T-helper 1 cell (primary cell): Measurements from ENCODE around the gene NDOR1.
A peak's percentile ranks its signal among the peaks of the same experiment; 100 is the strongest.

Experiments
- DNase-seq, 5 donors: peaks; one replicate each; pipeline ENCODE4 v3.0.0-alpha.2; 2012 to 2020

Gene NDOR1

GRCh38 chr9:137221506-137222111 is 16.1 kb downstream of the NDOR1 start:
- no peak for DNase-seq

DNA sequence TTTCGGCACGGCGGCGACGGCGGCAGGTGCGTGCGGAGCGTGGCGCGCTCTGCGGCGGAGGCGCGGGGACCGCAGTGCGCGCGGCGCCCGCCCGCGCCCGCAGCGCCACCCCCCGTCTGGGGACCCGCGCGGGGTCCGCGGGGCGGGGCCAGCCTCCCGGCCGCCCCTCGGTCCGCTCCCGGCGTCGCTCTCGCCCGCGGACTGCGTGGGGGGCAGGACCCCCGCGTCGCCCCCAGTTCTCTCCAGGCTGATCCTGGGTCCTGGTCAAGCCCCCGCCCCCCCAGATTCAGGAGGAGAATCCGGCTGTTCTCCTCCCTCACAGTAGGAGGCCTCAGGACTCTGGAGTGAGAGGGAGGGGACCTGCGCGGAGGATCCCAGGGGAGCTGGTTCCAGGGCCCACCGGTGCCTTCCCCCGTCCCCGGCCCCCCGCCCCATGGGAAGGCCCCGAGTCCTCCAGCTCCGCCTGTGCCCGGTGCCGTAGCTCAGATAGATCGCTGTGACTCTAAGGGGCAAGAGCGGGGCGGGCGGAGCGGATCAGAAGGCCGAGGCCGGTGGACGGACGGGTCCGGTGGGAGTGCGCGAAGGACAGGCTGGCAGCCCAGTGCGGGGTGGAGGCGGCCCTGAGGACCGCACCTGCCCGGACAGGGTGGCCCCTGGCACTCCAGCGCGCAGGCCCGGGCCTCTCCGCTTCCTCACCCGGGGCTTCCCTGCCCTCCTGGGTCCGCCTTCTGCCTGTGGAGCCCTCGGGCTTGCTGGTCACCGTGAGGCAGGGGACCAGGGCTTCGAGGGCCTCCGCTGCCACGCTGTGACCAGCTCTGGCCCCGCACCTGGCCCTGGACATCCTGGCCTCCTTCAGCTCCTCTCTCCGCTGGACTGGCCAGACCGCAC is 16.9 kb downstream of the NDOR1 start, which contains the start of gene RNF208:
Gene RNF208, minus strand, starts transcription at position 51 of the 888 bp plus-strand sequence. CDS start 1,028 bp downstream, outside the sequence.
- no peak for DNase-seq

- DNase-seq, result peak; percentile 95 to 99 (median 97)
Measured at GRCh38 chr9:137223078-137223970, 17.8 kb downstream of the NDOR1 start.

DNA sequence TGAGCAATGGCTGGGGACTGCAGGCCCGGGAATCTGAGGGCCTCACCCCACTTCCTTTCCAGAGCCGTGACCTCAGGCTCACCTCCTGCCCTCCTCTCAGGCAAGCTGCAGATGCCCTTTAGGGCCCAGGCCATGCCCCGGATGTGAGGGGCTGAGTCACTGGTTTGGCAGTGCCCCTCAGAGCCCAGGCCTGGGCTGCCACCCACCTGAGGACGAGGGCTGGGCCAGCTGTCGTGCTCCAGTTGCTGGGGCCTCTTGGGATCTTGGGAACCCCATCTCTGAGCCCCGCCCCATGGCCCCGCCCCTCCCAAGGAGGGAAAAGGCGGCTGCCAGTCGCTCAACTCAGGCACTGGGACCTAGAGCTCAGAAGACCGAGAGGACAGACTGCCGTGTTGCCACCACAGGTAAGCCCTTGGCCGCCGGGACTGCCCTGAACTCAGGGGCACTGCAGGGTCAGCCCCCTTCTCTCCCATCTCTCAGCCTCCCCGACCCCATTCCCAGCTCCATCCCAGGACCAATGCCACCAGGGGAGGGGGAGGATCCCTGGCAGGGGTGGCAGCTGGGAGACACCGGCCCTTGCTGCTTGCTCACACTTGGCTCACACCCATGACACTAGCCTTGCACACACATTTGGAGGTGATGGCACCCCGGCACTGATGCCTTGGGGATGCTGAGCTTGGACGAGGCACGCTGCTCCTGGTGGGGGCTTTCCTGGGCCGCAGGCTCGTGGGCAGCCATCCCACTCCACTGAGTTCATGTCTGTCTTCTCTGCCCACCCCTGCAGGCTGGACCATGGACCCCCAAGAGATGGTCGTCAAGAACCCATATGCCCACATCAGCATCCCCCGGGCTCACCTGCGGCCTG is 19.6 kb downstream of the NDOR1 start, which contains the start of gene CYSRT1:
Gene CYSRT1, plus strand, starts transcription at position 345 of the 865 bp plus-strand sequence. Its CDS starts 448 bp downstream, at position 793.
- no peak for DNase-seq

DNA sequence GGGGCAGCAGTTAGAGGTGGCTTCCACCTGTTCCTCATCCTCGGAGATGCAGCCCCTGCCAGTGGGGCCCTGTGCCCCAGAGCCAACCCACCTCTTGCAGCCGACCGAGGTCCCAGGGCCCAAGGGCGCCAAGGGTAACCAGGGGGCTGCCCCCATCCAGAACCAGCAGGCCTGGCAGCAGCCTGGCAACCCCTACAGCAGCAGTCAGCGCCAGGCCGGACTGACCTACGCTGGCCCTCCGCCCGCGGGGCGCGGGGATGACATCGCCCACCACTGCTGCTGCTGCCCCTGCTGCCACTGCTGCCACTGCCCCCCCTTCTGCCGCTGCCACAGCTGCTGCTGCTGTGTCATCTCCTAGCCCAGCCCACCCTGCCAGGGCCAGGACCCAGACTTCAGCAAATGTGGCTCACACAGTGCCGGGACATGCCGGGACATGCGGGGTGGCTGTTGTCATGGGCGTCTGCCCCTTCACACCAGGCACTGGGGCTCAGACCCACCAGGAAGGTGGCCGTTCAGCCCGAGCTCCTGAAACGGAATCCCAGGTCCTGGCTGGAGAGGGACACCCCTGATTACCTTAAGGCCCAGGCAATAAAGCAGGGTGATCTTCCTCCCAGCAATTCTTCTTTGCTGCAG is 20.3 kb downstream of the NDOR1 start:
- DNase-seq, result no peak

DNA sequence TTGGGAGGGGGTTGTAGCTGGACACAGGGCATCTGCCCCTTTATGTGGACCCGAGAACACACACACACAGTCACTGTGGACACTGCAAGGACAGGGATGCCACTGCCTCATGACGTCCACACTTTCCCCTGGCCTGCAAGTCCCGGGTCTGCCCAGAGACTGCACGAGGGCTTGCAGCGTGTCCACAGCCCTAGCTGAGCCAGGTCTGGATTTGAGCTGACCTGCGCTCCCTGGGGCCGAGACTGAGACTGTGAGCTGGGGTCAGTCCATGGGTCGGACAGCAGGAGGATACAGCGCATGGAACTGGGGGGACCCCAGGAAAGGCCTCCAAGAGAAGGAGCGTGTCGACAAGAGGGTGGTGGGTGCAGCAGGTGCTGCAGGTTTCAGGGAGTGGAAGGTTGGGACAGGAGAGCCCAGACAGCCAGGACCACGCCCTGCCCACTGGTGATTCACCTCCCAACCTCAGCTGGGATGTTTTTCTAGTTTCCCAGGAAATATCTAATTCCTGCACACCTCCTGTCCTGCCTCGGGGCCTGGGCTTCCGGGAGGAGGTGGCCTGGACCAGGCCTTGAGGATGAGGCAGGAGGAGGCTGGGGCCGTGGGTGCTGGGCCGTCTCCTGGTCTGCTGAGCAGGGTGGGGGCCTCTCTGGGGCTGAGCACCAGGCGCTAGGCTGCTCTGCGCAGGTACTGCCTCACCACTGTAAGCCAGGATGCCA is 21.0 kb downstream of the NDOR1 start:
- DNase-seq, result no peak

DNA sequence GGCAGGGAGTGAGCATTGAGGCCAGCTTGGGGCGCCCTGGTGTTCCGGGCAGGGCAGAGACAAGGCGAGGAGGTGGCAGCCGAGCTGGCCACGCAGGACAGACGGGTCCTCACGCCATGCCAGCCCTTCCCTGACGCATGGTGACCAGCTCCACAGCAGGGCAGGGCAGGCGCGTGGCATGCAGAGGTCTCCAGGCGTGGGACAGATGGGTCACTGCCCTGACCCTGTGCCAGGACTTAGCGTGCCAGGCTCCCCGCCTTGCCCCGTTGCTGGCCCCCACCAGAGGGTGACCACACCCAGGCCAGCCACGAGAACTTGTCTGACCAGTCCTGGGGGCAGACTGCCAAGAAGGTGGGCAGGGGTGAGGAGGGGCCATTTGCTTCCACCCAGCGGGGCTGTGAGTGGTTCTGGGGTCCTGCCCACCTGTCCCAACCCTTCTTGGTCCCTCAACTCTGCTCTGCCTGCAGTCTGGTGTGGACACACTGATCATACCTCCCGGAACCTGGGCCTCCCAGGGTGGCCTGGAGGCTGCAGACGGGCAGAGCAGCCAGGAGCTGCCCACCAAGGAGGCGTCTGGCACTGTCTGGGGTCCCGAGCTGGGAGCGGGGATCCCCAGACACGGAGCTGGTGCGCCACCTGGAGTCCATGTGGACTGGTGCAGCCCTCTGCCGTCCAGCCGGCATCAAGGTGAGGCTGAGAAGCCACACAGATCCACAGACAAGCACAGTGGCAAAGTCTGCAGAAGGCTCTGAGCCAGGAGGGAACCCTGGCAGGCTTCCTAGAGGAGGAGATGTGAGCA is 21.8 kb downstream of the NDOR1 start, which contains the start of gene RNF224:
Gene RNF224, plus strand, starts transcription at position 449 of the 799 bp plus-strand sequence. CDS start 834 bp downstream, outside the sequence.
- DNase-seq, result peak; percentile 55 to 78 (median 75)

GRCh38 chr9:137227853-137228505 is 22.5 kb downstream of the NDOR1 start:
- DNase-seq, result no peak

GRCh38 chr9:137228506-137228967 is 23.0 kb downstream of the NDOR1 start:
- DNase-seq, result no peak

- no peak for DNase-seq
Measured at GRCh38 chr9:137228968-137229896, 23.7 kb downstream of the NDOR1 start.

DNA sequence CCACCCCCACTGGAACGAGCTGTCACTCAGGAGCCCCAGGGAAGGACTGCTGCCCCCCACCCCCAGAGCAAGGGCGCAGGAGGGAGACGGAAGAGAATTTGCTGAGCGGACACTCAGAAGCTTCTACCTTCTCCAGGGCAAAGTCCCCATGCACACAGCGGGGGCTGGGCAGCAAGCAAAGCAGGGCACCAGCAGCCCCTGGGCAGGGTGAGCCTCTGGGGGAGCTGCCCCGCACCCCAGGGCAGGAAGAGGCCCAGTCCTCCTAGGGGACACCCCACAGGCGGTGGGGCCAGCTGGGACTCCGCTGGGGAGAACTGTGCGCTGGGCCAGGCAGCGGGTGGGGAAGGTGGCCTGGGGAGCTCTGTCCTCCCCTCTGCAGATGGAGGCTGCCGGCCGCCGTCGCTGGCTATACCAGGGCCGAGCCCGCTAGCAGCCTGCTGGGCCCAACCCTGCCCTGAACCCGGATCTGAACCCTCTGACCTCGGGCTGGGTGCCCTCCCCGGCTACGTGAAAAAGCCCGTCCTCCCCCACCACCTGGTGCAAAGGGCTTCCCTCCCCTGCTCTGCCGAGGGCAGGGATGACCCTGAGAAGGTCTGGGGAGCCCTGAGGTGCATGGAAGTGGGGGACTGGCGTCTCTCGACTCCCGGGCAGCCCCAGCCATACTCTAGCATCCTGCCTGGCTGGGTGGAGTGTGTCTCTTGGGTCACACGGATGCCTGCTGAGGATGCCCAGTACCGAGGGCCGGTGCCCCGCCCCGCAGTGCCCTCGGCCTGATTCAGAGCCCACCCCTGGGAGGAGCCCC is 24.6 kb downstream of the NDOR1 start:
- no peak for DNase-seq

DNA sequence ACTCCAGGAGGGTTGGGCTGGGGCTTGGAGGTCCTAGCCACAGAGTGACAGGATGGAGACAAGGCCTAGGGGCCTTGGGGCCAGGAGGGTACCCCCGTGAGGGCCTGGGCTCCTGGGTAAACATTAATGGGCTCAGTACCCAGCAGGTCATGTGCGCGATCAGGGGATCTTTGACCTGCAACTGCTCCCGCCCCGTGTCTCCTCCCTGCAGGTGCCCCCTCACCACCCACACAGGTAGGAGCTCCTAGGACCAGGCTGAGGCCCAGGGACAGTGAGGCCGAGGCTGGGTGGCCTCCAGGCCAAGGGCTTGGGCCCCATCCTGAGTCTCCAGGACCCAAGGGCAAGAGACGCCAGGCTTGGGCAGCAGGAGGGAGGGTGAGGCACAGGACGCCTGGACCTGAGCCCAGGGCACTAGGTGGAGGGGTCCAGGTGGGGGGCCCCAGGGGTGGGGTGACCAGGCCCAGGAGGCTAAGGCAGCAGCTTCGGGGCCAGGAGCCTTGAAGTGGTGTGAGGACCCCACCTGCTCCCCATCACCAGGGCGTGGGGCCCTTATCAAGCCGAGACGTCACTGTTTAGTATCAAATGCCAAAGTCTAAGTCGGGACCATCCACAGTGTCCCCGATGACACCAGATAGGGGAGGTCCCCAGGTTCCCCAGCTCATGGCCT is 25.3 kb downstream of the NDOR1 start, which contains the start of gene SLC34A3:
Gene SLC34A3, plus strand, starts transcription at position 197 of the 667 bp plus-strand sequence. CDS start 802 bp downstream, outside the sequence.
- no peak for DNase-seq

DNA sequence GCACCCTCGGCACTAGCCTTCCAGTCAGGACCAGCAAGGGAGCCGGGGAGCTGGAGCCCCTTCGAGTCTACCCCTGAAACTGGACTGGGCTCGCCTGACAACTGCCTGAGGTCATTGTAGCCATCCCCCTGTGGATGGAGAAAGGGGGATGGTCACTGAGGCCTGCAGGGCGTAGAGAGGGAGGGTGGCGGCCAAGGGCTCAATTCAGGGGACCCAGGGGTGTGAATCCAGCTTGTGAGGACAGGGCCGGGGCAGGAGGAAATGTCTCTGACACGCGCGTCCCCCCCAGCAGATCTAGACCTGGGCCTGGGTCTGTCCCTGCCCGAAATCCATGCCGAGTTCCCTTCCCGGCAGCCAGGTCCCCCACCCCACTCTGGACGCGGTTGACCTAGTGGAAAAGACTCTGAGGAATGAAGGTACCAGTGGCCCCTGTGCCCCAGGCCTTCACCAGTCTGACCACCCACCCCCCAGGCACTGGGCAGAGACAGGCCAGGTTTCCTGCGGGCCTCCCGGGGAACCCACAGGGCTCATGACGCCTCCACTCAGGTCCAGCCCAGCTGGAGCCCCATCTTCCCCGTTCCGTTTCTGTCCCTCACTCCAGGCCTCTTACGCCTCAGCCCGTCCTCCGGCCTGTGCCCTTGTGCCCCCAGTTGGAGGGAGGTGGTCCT is 26.0 kb downstream of the NDOR1 start:
- DNase-seq, result no peak

GRCh38 chr9:137232101-137232500 is 26.6 kb downstream of the NDOR1 start:
- DNase-seq, result no peak

GRCh38 chr9:137232510-137232909 is 27.0 kb downstream of the NDOR1 start:
- DNase-seq, result no peak
